Panc1 (cell line): Measurements from ENCODE around the gene LRRC36. TPM values are rescaled to one million over a fixed set of nuclear protein-coding genes. Genes with fewer than 3 reads are reported as not detected.
A peak's percentile ranks its signal among the peaks of the same experiment; 100 is the strongest.

ENCODE experiments used
- ATAC-seq: fragments of 200-7000 bp; cut with Tn5 transposase; 2 replicates; pipeline ENCODE4 v1.9.1; 2020; ENCODE audit warnings: mild to moderate bottlenecking, moderate library complexity
- BruUV-seq: library from RNA; stranded (reverse); fragments of 400-500 nt; replicated peaks from 2 replicates; lab custom pipeline; 2021; lab: Mats Ljungman, UMichigan
- CTCF ChIA-PET: fragments of 300-600 bp; sonication (Branson Sonifier 250); formaldehyde crosslinking; loops from one replicate; lab custom pipeline; 2022; ENCODE audit warnings: antibody characterized with exemption; lab: Charles Lee
- POLR2A ChIA-PET: fragments of 300-600 bp; sonication (Branson Sonifier 250); formaldehyde crosslinking; loops from one replicate; lab custom pipeline; 2022; ENCODE audit warnings: antibody characterized with exemption; lab: Charles Lee
- DNase-seq: peaks from one replicate; pipeline ENCODE4 v3.0.0-alpha.2; 2010; ENCODE audit warnings: low read depth, low spot score
- H3K27ac ChIP-seq: 2 replicates; pipeline ENCODE4 v1.5.1; 2011; ENCODE audit warnings: mild to moderate bottlenecking, low read length, inconsistent platforms
- H3K27me3 ChIP-seq: fragments of 200-500 bp; sonication (Bioruptor generic); 2 replicates; pipeline ENCODE4 v1.6.0; 2014; ENCODE audit warnings: low read length, inconsistent platforms; ENCODE audit not compliant: control insufficient read depth, insufficient read depth
- H3K36me3 ChIP-seq: fragments of 200-500 bp; sonication (Bioruptor generic); 2 replicates; pipeline ENCODE4 v1.5.1; 2014; ENCODE audit warnings: inconsistent platforms, mild to moderate bottlenecking, low read length, moderate library complexity; ENCODE audit not compliant: control insufficient read depth, insufficient read depth
- H3K4me1 ChIP-seq: 2 replicates; pipeline ENCODE4 v1.5.1; 2011; ENCODE audit warnings: inconsistent platforms, mild to moderate bottlenecking, low read length, moderate library complexity; ENCODE audit not compliant: control insufficient read depth, insufficient read depth
- H3K4me3 ChIP-seq, 2 experiments: 2 replicates each; pipeline ENCODE4 v1.5.1; 2011 to 2012; ENCODE audit warnings: low read depth in 2 of 2, low read length in 2 of 2, mild to moderate bottlenecking in 2 of 2, inconsistent platforms in 1 of 2, moderate library complexity in 1 of 2
- H3K9me3 ChIP-seq: fragments of 200-500 bp; sonication (Bioruptor generic); 2 replicates; pipeline ENCODE4 v1.5.1; 2014; ENCODE audit warnings: low read depth, mild to moderate bottlenecking, inconsistent platforms, low read length, moderate library complexity; ENCODE audit not compliant: control insufficient read depth, insufficient read depth
- CTCF ChIP-seq: fragments of 450-650 bp; IDR thresholded peaks from 2 replicates; pipeline ENCODE4 v1.5.1; 2017; ENCODE audit warnings: mild to moderate bottlenecking
- POLR2AphosphoS5 ChIP-seq: IDR thresholded peaks from 2 replicates; pipeline ENCODE4 v1.6.1; 2012; ENCODE audit warnings: mild to moderate bottlenecking, low read depth, low read length, moderate library complexity
- REST ChIP-seq, 2 experiments: IDR thresholded peaks; 2 replicates each; pipeline ENCODE4 v1.6.1; 2011 to 2012; ENCODE audit warnings: low read depth in 2 of 2, control low read depth in 1 of 2, low read length in 1 of 2, mild to moderate bottlenecking in 1 of 2, moderate library complexity in 1 of 2; ENCODE audit not compliant: insufficient read depth in 1 of 2
- SIN3A ChIP-seq: IDR thresholded peaks from 2 replicates; pipeline ENCODE4 v1.6.1; 2012; ENCODE audit warnings: low read depth, mild to moderate bottlenecking, low read length, moderate library complexity, borderline replicate concordance; ENCODE audit not compliant: insufficient read depth
- TCF7L2 ChIP-seq: IDR thresholded peaks from 2 replicates; pipeline ENCODE4 v1.6.1; 2011; ENCODE audit warnings: mild to moderate bottlenecking, low read depth, low read length, inconsistent platforms
- in situ Hi-C: cut with HindIII; loops from 2 replicates; pipeline ENCODE4 v1.10.0; 2016; ENCODE audit warnings: low sequenced_read_pairs, low pct_unique_long_range_greater_than_20kb
- intact Hi-C: fragments of 100-400 bp; cut with micrococcal nuclease; formaldehyde crosslinking; loops from one replicate; pipeline ENCODE4 v1.10.0; 2022; ENCODE audit not compliant: unreplicated experiment
- total RNA-seq: library from RNA; stranded (reverse); gene quantifications from one replicate; pipeline ENCODE4 v1.2.1, GENCODE V29; 2021; ENCODE audit not compliant: unreplicated experiment

Gene LRRC36
- total RNA-seq, 1 experiment from 2014 or later = 0.54 TPM

- Histone ChIP-seq H3K9me3 (no peaks in the 10 kb centered on the region), H3K4me1 (peaks cover 2% of the 10 kb centered on the region; the same call in 1 of the 2 replicates), H3K4me3 (peak within 1 kb of the TSS; percentile 32 to 41), H3K36me3 (no peaks in the 10 kb centered on the region), H3K27me3 (no peaks in the 10 kb centered on the region), H3K27ac (no peak within 1 kb of the TSS)
- ChIA-PET CTCF (interaction anchor here (0.6 to 0.7 kb wide), 3 partner anchors 9 to 231 kb away, joined by 3 to 5 read pairs (median 3); no protein-coding TSS in a partner anchor), POLR2A (no interaction called here)
- ATAC-seq = peak; percentile 83
- TF ChIP-seq POLR2AphosphoS5 = no peak
- no peak; the same call in 1 of the 2 replicates for TF ChIP-seq CTCF
- TF ChIP-seq TCF7L2 = no peak
- TF ChIP-seq SIN3A = no peak
- no peak for TF ChIP-seq REST (IDR thresholded peaks at IDR 0.05; ENCODE audit: insufficient read depth in 1 of 2, low read depth in 2 of 2, low read length in 1 of 2)
- DNase-seq = no peak
- intact Hi-C loops (no loop called here), in situ Hi-C loops (no loop called here)
- BruUV-seq = no TSS peak
These were observed 104.6 kb downstream of the LRRC36 start, which contains the start of gene HSD11B2 for GRCh38 chr16:67430977-67431774. TSS of gene HSD11B2 (plus strand) at chr16:67431121. CDS start at chr16:67431249, 128 bp downstream.

- intact Hi-C loops (no loop called here), in situ Hi-C loops (no loop called here)
- H3K36me3 ChIP-seq = no peaks in the 10 kb centered on the region
- H3K27me3 ChIP-seq = no peaks in the 10 kb centered on the region
- H3K4me3 ChIP-seq = peak overlapping the region; percentile 28 to 41
- no peak for DNase-seq
- no peak for TF ChIP-seq TCF7L2
- TF ChIP-seq REST (IDR thresholded peaks at IDR 0.05; ENCODE audit: insufficient read depth in 1 of 2, low read depth in 2 of 2, low read length in 1 of 2) = no peak
- TF ChIP-seq POLR2AphosphoS5 = no peak
- TF ChIP-seq CTCF = no peak
- no peak for TF ChIP-seq SIN3A
- ATAC-seq = no peak
- peaks cover 2% of the 10 kb centered on the region; the same call in 1 of the 2 replicates for H3K4me1 ChIP-seq
- no TSS peak for BruUV-seq
- no peaks in the 10 kb centered on the region for H3K9me3 ChIP-seq
- ChIA-PET POLR2A (no interaction called here), CTCF (interaction anchor here (0.6 kb wide), 1 partner anchor 232 kb away, joined by 5 read pairs; no protein-coding TSS in a partner anchor)
- H3K27ac ChIP-seq = no peak overlapping the region
These were observed 105.3 kb downstream of the LRRC36 start for GRCh38 chr16:67431775-67432505.
